Measurements from ENCODE around the gene PRKAA1.
"Not testable (repeated sequence)": the region's sequence is repeated elsewhere in the genome, so short reads cannot be mapped to it uniquely, and the experiment has no call there.

DNA sequence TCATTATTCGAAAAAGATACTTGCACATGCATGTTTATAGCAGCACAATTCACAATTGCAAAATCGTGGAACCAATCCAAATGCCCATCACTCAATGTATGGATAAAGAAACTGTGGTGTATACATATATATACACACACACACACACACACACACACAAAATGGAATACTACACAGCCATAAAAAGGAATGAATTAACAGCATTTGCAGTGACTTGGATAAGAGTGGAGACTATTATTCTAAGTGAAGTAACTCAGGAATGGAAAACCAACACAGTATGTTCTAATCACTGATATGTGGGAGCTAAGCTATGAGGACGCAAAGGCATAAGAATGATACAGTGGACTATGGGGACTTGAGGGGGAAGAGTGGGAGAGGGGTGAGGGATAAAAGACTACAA lies 3.3 kb downstream of the PRKAA1 start:
- not testable (repeated sequence) for TF ChIP-seq POLR2A (IDR thresholded peaks at IDR 0.05)
- TF ChIP-seq, protein P1, sequence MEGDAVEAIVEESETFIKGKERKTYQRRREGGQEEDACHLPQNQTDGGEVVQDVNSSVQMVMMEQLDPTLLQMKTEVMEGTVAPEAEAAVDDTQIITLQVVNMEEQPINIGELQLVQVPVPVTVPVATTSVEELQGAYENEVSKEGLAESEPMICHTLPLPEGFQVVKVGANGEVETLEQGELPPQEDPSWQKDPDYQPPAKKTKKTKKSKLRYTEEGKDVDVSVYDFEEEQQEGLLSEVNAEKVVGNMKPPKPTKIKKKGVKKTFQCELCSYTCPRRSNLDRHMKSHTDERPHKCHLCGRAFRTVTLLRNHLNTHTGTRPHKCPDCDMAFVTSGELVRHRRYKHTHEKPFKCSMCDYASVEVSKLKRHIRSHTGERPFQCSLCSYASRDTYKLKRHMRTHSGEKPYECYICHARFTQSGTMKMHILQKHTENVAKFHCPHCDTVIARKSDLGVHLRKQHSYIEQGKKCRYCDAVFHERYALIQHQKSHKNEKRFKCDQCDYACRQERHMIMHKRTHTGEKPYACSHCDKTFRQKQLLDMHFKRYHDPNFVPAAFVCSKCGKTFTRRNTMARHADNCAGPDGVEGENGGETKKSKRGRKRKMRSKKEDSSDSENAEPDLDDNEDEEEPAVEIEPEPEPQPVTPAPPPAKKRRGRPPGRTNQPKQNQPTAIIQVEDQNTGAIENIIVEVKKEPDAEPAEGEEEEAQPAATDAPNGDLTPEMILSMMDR (IDR thresholded peaks at IDR 0.05): not testable (repeated sequence)
